ENCODE data around the gene C3orf18.
A peak's percentile ranks its signal among the peaks of the same experiment; 100 is the strongest.

Gene C3orf18

DNA sequence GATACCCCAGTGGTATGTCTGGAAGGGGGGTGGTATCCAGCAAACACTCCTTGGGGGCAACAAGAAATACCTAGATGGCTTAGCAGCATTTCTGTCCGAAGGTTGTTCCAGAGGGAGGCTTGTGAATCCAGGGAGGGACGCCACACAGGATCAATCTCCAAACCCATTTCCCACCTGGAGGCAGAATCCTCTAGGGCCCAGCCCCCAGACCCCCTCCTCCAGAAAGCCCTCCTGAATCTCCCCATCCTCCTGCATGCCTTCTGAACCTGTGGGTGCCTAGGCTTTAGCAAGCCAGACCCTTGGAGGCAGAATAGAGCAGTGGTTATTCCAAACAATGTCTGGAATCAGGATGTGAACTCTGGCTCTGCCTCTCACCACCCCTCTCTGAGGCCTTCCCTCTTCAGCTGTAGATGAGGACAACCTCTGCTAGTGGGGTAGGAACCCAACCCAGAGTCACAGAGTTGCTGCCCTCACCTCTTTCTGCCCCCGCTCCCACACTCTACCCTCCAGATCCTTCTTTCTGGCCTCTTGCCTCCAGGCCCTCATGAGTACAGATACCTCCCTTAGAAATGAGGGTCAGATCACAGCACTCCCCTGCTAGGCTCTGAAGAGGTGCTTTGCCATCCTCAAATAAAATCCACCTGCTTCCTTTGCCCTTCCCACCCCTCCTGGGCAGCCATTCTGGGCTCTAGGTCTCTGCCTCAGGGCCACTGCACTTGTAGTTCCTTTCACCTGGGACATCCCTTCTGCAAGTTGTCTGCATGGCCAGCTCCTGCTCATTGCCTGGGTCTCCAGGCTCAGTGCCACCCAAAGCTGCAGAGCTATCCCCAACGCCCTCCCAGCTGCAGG is 35.9 kb upstream of the C3orf18 start:
- no peak for DNase-seq (ENCODE audit: low read depth)

GRCh38 chr3:50602595-50603191 is 35.1 kb upstream of the C3orf18 start:
- DNase-seq (ENCODE audit: low read depth), result no peak

DNA sequence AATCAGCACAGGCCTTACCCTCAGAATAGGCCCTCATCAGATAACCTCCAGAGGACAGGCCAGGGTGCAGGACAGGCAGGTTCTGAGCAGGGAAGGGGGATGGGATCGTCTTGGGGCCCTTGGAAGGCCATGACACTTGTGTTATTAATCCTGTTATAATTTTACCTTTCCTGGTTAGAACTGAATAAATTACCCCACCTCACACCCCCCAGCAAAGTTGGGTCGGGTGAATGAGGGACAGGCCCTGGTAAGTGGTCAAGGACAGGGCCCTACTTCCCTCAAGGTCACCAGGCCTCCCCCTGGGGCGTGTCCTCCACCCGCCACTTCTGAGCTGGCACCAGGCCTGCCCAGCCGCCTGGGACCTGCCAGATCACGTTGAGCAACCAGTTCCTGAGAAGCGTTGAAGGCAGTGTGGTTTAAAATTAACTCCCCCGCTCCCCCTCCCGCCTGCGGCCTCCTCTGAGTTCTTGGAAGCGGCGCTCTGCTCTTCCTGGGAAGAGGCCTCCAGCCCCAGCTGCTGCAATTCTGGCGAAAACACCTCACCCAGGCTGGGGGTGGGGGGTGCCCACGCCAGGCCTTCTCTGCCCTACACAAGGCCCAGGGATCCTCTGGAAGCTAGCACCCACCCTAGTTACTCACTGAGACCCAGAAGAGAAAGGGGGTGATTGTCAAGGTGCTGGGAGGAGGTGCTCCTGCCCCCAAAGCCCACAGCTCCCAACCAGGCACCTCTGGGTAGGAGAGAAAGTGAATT is 33.5 kb upstream of the C3orf18 start:
- peak; percentile 97 for DNase-seq (ENCODE audit: low read depth)

DNA sequence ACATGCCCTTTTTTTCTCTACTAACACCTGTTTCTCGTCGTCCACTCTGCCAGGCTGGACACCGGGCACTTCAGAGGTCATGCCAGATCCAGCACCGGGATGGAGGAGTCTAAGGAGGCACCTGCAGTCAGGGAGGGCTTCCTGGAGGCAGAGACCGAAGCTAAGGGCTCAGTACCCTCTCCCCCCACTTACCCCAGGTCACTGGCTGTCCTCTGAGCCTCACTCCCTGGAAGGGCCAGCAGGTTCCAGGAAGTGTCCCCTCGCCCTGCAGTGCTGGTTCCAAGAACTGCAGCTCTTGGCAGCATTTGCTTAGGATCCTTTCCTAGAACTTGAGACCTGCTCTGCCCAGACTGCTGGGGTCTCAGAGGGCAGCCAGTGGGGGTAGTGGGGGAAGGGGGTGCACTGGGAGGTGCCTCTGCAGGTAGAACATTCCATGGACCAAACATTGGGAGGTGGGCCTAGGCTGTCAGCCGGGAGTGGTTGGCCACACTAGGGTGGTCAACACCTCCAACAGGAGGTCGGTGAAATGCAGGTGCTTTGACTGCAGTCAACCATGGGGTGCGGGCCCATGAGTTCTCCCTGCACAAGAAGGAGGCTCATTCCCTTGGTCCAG is 32.7 kb upstream of the C3orf18 start:
- no peak for DNase-seq (ENCODE audit: low read depth)

DNA sequence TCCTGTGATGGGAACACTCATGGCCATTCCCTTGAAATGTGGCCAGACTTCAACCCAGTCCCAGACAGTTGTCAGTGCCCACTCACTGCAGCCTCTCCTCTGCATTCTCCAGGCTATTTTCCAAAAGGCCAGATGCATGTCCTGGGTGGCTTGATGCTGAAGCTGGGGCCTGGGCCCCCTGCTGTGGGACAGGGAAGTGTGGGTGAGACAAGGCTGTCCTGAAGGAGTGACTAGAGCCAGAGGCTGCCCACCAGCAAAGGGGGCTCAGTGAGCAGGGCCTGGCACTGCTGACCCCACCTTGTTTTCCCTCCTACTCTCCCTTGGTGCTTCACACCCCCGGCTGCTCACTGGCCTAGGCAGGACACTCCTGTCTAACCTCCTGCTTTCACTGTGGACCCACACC is 32.2 kb upstream of the C3orf18 start:
- no peak for DNase-seq (ENCODE audit: low read depth)

DNA sequence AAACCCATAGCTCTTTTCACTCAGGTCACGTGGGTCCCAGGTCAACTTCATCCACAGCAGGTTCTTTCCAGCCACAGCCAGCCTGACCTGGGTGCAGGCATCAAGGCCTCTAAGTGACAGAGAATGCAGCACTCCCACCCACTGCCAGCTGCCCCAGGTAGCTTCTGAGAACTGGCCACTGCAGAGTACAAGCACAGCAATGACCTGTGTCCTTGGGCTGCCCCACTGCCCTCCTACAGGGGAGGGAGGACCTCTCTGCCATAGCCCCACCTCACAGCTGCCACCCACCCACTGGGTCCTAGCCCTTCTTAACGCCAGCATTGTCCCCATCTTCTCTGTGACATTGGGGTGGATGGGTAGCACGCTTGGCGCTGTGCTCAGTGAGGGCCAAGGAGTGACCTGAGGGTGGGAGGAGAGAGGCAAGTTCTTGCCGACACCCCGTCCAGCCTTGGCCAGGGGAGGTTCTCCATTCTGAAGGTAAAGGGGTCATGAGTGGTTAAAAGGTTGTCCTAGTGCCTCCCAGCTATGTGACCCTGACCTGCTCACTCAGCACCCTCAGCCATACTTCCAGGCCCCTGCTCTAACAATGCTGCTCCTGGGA is 31.7 kb upstream of the C3orf18 start:
- no peak for DNase-seq (ENCODE audit: low read depth)

DNA sequence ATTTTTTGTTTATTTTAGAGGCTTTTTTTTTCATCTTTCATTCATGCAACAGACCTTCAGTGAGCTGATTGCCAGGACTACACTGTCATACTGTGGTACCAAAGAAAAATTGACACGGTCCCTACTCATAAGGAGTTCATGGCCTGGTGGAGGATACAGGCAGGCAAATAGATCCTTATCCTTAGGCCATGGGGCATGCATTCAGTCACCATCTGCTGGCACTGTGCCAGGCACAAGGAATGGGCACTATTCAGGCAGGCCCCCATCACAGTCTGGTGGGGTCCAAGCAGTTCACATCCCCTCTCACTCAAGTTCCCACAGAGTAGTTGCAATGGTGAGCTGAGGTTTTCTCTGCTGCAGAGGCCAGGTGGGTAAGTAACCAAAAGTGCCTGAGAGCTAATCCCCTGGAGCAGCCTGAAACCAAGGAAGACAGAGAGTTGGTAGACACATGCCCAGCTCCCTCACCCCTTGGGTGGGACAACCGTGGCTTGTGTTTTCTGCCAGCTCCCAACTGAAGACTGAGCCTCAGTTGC is 26.8 kb upstream of the C3orf18 start:
- no peak for DNase-seq (ENCODE audit: low read depth)

DNA sequence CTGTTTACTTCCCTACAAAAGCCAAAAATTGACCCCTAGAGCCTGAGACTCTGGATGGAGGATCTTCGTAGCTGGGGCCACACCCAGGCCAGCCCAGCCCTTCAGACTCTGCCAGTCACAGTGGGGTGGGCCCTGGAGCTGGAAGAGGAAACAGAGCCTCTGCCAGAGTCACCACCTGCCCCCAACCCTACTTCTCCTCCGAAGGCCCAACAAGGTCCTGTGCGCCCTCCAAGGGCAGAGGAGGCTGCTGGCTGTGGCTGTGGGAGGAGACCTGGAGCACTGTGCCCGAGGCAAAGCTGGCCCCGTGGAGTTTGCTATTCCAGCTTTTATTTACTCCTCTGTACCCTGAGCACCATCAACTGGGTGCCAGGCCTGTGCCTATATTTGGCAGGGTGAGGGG is 25.0 kb upstream of the C3orf18 start:
- DNase-seq (ENCODE audit: low read depth), result no peak

DNA sequence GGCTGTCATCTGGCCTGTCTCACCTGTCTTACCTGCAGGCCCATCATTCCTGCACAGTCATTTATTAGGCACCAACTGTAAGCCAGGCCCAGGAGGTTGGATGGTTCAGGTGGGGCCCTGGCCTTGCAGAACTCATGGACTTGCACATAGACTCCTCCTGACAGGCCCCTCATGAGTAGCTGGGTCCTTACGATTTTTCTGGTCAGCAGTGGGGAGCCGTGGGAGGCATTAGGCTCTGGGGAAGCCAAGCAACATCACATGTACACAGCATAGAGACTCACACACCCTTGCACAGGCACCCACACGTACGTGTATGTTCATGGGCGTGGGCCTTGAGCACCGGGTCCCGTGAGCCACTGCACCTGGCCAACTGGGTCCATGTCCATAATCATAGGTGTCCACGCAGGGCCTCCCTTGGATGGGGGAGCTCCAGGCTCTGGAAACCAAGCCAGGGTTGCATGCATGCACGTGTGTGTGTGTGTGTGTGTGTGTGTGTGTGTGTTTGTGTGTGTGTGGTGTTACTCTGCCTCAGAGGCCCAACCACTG is 23.7 kb upstream of the C3orf18 start:
- DNase-seq (ENCODE audit: low read depth), result no peak

GRCh38 chr3:50588759-50589433 is 21.3 kb upstream of the C3orf18 start:
- DNase-seq (ENCODE audit: low read depth), result peak; percentile 47

- DNase-seq (ENCODE audit: low read depth), result no peak
These were observed 20.5 kb upstream of the C3orf18 start for GRCh38 chr3:50587806-50588758.

GRCh38 chr3:50587373-50587772 is 19.8 kb upstream of the C3orf18 start:
- peak; percentile 16 for DNase-seq (ENCODE audit: low read depth)

DNA sequence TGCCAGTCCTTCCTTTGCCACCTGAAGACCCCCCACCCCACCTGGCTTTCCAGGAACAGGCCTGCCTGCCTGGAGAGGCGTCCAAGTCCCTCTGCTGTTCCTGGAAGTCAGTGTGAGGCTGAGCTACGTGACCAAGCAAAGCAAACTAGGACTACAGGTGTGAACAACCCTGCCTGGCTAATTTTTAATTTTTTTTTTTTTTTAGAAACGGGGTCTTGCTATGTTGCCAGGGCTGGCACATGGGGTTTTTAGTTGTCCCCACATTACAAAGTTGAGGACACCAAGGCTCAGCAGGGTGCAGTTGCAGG is 19.2 kb upstream of the C3orf18 start:
- DNase-seq (ENCODE audit: low read depth), result no peak

- no peak for DNase-seq (ENCODE audit: low read depth)
These were observed 18.6 kb upstream of the C3orf18 start for GRCh38 chr3:50585919-50586762.

DNA sequence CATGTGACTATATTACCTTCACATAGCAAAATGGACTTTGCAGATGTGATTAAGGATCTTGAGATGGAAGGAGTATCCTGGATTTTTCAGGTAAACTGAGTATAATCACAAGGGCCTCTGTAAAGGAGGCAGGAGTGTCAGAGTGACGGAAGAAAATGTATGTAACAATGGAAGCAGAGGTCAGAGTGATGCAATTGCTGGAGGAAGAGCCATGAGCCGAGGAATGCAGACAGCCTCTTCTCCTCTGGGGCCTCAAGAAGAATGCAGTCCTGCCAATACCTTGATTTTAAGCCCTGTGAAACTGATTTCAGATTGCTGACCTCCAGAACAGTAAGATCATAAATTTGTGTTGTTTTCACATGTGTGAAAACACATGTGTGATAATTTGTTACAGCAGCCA is 16.8 kb upstream of the C3orf18 start:
- peak; percentile 54 for DNase-seq (ENCODE audit: low read depth)

DNA sequence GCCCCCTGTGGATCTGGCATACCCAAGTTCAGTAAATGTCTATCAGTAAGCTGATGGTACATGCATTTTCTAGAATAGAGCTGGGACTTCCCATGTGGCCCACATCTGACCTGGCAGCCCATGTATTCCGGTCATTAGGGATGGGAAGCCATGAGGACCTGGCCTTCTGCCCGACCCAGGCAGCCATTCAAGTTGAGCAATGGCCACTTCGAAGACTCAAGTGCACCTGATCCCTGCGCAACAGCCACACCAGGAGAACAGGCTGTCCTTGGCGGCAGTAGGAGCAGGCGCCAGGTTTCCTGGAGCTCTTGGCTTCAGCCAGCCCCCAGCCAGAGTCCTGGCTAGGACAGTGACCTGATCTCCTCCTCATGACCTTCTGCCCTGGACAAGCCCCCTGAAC is 16.4 kb upstream of the C3orf18 start:
- DNase-seq (ENCODE audit: low read depth), result no peak

- DNase-seq (ENCODE audit: low read depth), result no peak
These were observed 14.5 kb upstream of the C3orf18 start for GRCh38 chr3:50582083-50582482.

DNA sequence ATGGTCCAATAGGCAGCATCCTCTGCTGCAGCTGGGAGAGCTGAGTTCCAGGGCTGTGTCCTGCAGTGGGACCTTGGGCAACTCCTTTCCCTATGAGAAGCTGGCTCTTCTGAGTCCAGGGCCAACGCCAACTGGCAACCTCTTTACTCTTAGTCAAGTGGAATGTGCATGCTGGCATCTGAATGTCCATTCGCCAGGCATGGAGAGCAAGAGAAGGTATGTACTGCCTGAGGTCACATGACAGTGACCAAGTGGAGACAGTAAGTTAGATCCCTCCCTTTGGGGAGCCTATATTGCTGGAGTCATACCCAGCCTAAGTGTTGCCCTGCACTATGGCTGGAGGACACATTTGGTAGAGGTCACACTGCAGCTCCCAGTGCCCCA is 13.9 kb upstream of the C3orf18 start:
- no peak for DNase-seq (ENCODE audit: low read depth)
